PC-9 (cell line): ENCODE data around the gene ZDHHC14.

Experiments used
- EZH2 ChIP-seq: fragments of 200-600 bp; sonication (generic); IDR thresholded peaks from 2 replicates; pipeline ENCODE4 v1.8.0; 2017; ENCODE audit warnings: antibody characterized with exemption, low read depth
- TF ChIP-seq, protein P1 (sequence below): fragments of 200-600 bp; sonication (generic); conservative IDR thresholded peaks from 2 replicates; pipeline ENCODE4 v1.6.1; 2017; ENCODE audit warnings: mixed run types, antibody characterized with exemption, mild to moderate bottlenecking, moderate library complexity

DNA sequence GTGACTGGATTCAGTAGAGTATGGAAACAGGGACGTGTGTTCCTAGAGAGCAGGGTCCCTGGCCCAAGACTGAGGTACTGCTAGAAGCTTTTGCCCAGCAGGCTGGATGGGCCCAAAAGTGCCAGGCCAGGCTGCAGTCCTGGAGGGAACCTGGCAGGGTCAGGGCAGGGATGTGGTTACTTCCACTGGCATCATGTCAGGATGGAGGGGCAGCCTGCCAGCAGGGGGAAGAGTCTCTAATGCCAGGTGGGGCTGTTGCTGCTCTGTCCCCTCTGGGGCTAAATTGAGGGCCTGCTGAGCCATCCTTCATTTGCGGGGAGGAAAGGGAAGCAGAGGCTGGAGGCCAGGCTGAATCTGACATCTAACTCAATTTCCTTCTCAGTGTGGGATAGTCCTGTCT is 17.2 kb downstream of the ZDHHC14 start:
- TF ChIP-seq, protein P1, sequence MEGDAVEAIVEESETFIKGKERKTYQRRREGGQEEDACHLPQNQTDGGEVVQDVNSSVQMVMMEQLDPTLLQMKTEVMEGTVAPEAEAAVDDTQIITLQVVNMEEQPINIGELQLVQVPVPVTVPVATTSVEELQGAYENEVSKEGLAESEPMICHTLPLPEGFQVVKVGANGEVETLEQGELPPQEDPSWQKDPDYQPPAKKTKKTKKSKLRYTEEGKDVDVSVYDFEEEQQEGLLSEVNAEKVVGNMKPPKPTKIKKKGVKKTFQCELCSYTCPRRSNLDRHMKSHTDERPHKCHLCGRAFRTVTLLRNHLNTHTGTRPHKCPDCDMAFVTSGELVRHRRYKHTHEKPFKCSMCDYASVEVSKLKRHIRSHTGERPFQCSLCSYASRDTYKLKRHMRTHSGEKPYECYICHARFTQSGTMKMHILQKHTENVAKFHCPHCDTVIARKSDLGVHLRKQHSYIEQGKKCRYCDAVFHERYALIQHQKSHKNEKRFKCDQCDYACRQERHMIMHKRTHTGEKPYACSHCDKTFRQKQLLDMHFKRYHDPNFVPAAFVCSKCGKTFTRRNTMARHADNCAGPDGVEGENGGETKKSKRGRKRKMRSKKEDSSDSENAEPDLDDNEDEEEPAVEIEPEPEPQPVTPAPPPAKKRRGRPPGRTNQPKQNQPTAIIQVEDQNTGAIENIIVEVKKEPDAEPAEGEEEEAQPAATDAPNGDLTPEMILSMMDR, result no peak
- no peak for TF ChIP-seq EZH2
